ENCODE results near the gene XRCC4.

The XRCC4 gene

GRCh38 chr5:83397658-83398057 lies 320.3 kb downstream of the XRCC4 start:
- DNase-seq, result no peak

- peak; percentile 74 to 75 for DNase-seq
Measured at GRCh38 chr5:83400241-83400640, 322.9 kb downstream of the XRCC4 start.

GRCh38 chr5:83400701-83401100 lies 323.4 kb downstream of the XRCC4 start:
- no peak for DNase-seq

- peak in 1 of 2 donors; percentile 44 for DNase-seq
Measured at GRCh38 chr5:83401122-83401731, 323.9 kb downstream of the XRCC4 start.

GRCh38 chr5:83401775-83402174 lies 324.4 kb downstream of the XRCC4 start:
- no peak for DNase-seq
